Measurements from ENCODE around the gene ZCCHC14. TPM values are rescaled to one million over a fixed set of nuclear protein-coding genes. Genes with fewer than 3 reads are reported as not detected.

ZCCHC14 gene
- total and polyA plus RNA-seq, 2 of the 13 experiments (the other 11 are each of a cell fraction or from before 2014, with no cell fraction given), result 12.4 to 12.5 TPM

DNA sequence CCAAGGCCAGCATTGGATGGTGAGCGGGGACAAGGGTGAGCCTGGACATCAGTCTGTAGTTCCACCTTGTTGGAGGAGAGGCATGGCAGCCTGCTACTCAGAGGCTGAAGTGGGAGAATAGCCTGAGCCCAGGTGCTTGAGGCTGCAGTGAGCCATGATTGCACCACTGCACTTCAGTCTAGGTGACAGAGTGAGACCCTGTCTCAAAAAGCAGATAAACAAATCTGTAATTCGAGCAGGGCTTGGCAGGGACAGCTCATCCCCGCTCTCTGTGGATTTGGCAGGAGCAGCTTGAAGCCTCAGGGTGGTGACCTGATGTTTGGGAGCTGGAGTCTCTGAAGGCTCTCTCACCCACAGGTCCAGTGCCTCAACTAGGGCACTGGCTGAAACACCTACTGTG lies 38.6 kb upstream of the ZCCHC14 start (continued):
- TF ChIP-seq, protein P1, sequence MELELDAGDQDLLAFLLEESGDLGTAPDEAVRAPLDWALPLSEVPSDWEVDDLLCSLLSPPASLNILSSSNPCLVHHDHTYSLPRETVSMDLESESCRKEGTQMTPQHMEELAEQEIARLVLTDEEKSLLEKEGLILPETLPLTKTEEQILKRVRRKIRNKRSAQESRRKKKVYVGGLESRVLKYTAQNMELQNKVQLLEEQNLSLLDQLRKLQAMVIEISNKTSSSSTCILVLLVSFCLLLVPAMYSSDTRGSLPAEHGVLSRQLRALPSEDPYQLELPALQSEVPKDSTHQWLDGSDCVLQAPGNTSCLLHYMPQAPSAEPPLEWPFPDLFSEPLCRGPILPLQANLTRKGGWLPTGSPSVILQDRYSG (CRISPR knock-in tag; IDR thresholded peaks at IDR 0.05), result no peak
- TF ChIP-seq ZNF546 (CRISPR knock-in tag; conservative IDR thresholded peaks at IDR 0.05), result no peak
- TF ChIP-seq PAWR (CRISPR knock-in tag; IDR thresholded peaks at IDR 0.05; ENCODE audit: borderline replicate concordance), result no peak
- no peak for TF ChIP-seq KAT8 (CRISPR knock-in tag; IDR thresholded peaks at IDR 0.05)
- TF ChIP-seq FOXO1 (CRISPR knock-in tag; IDR thresholded peaks at IDR 0.05), result peak; percentile 19; the same call in 1 of the 2 replicates
- TF ChIP-seq ZNF292 (CRISPR knock-in tag; IDR thresholded peaks at IDR 0.05; ENCODE audit: borderline replicate concordance, low read depth), result peak; percentile 95; the same call in 1 of the 2 replicates
- TF ChIP-seq NFIB (CRISPR knock-in tag; IDR thresholded peaks at IDR 0.05; ENCODE audit: borderline replicate concordance), result no peak
- TF ChIP-seq BCL6 (CRISPR knock-in tag; IDR thresholded peaks at IDR 0.05), result 0 out of 2 replicates have a peak, but pooled peaks have one; percentile 5
- TF ChIP-seq HNF4A (CRISPR knock-in tag; IDR thresholded peaks at IDR 0.05), result peak; percentile 46; the same call in 1 of the 2 replicates
- TF ChIP-seq, protein P2, sequence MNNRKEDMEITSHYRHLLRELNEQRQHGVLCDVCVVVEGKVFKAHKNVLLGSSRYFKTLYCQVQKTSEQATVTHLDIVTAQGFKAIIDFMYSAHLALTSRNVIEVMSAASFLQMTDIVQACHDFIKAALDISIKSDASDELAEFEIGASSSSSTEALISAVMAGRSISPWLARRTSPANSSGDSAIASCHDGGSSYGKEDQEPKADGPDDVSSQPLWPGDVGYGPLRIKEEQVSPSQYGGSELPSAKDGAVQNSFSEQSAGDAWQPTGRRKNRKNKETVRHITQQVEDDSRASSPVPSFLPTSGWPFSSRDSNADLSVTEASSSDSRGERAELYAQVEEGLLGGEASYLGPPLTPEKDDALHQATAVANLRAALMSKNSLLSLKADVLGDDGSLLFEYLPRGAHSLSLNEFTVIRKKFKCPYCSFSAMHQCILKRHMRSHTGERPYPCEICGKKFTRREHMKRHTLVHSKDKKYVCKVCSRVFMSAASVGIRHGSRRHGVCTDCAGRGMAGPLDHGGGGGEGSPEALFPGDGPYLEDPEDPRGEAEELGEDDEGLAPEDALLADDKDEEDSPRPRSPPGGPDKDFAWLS (CRISPR knock-in tag; IDR thresholded peaks at IDR 0.05; ENCODE audit: borderline replicate concordance), result no peak
- peak; percentile 34; the same call in 1 of the 2 replicates for TF ChIP-seq RARA (CRISPR knock-in tag; IDR thresholded peaks at IDR 0.05)
- no peak for TF ChIP-seq ZNF777 (CRISPR knock-in tag; IDR thresholded peaks at IDR 0.05)
- TF ChIP-seq GZF1 (CRISPR knock-in tag; IDR thresholded peaks at IDR 0.05), result no peak
- no peak for TF ChIP-seq ZNF446 (CRISPR knock-in tag; IDR thresholded peaks at IDR 0.05)
- TF ChIP-seq, protein P3, sequence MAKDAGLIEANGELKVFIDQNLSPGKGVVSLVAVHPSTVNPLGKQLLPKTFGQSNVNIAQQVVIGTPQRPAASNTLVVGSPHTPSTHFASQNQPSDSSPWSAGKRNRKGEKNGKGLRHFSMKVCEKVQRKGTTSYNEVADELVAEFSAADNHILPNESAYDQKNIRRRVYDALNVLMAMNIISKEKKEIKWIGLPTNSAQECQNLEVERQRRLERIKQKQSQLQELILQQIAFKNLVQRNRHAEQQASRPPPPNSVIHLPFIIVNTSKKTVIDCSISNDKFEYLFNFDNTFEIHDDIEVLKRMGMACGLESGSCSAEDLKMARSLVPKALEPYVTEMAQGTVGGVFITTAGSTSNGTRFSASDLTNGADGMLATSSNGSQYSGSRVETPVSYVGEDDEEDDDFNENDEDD (CRISPR knock-in tag; IDR thresholded peaks at IDR 0.05; ENCODE audit: borderline replicate concordance), result no peak
- TF ChIP-seq HCFC1 (IDR thresholded peaks at IDR 0.05; ENCODE audit: low read depth, low read length), result no peak
- no peak for TF ChIP-seq ZNF790 (CRISPR knock-in tag; IDR thresholded peaks at IDR 0.05; ENCODE audit: borderline replicate concordance)
- no peak for TF ChIP-seq POLR2G (IDR thresholded peaks at IDR 0.05; ENCODE audit: low read depth, low read length)
- TF ChIP-seq KLF11 (CRISPR knock-in tag; IDR thresholded peaks at IDR 0.05), result no peak

Measured in HepG2 (cell line).